Osteoblast (primary cell): ENCODE results near the gene GCDH. TPM values are rescaled to one million over a fixed set of nuclear protein-coding genes. Genes with fewer than 3 reads are reported as not detected.
A peak's percentile ranks its signal among the peaks of the same experiment; 100 is the strongest.

ENCODE experiments used
- DNase-seq: peaks from one replicate; pipeline ENCODE4 v3.0.0; 2011; ENCODE audit warnings: low spot score, mixed read lengths; ENCODE audit not compliant: insufficient read length; ENCODE audit errors: missing footprints
- H2AFZ ChIP-seq: 2 replicates; pipeline ENCODE4 v1.6.0; 2011; ENCODE audit warnings: mild to moderate bottlenecking, low read length
- H3K27ac ChIP-seq: 2 replicates; pipeline ENCODE4 v1.5.1; 2011; ENCODE audit warnings: mild to moderate bottlenecking, low read depth, low read length, moderate library complexity
- H3K27me3 ChIP-seq: 2 replicates; pipeline ENCODE4 v1.6.0; 2012; ENCODE audit warnings: mild to moderate bottlenecking, control low read depth, inconsistent platforms, low read length, moderate library complexity; ENCODE audit not compliant: insufficient read depth
- H3K36me3 ChIP-seq: 2 replicates; pipeline ENCODE4 v1.5.1; 2011; ENCODE audit warnings: mild to moderate bottlenecking, low read length, control low read depth, moderate library complexity; ENCODE audit not compliant: insufficient read depth
- H3K4me1 ChIP-seq: 2 replicates; pipeline ENCODE4 v1.5.1; 2011; ENCODE audit warnings: mild to moderate bottlenecking, low read length, control low read depth, moderate library complexity; ENCODE audit not compliant: insufficient read depth
- H3K4me2 ChIP-seq: 2 replicates; pipeline ENCODE4 v1.6.0; 2011; ENCODE audit warnings: mild to moderate bottlenecking, low read length; ENCODE audit not compliant: insufficient read depth
- H3K4me3 ChIP-seq: fragments of 200-600 bp; sonication (generic); 3 replicates; pipeline ENCODE4 v1.5.1; 2012; ENCODE audit warnings: mild to moderate bottlenecking, low read length, inconsistent platforms; ENCODE audit not compliant: insufficient read depth
- H3K79me2 ChIP-seq: 2 replicates; pipeline ENCODE4 v1.6.0; 2012; ENCODE audit warnings: mild to moderate bottlenecking, low read length, control low read depth, inconsistent platforms; ENCODE audit not compliant: insufficient read depth
- H3K9me3 ChIP-seq: 2 replicates; pipeline ENCODE4 v1.5.1; 2011; ENCODE audit warnings: low read depth, low read length, control low read depth
- H4K20me1 ChIP-seq: 2 replicates; pipeline ENCODE4 v1.6.0; 2012; ENCODE audit warnings: mild to moderate bottlenecking, low read length, control low read depth; ENCODE audit not compliant: insufficient read depth
- CTCF ChIP-seq: IDR thresholded peaks from 2 replicates; pipeline ENCODE4 v1.5.1; 2011; ENCODE audit warnings: mild to moderate bottlenecking, low read depth, low read length, moderate library complexity; ENCODE audit errors: extremely low read depth
- total RNA-seq: library from RNA; depleted of rRNA; stranded (reverse); fragments of >200 nt; gene quantifications from 2 replicates; pipeline ENCODE4 v1.2.3, GENCODE V29; 2012

GCDH gene
- total RNA-seq, 1 donor, result 31.1 TPM

GRCh38 chr19:12944104-12944674 is 53.2 kb downstream of the GCDH start:
- H3K79me2 ChIP-seq, result peaks cover 73% of the 10 kb centered on the region
- peaks cover 51% of the 10 kb centered on the region for H4K20me1 ChIP-seq
- no peaks in the 10 kb centered on the region for H3K9me3 ChIP-seq
- TF ChIP-seq CTCF, result no peak
- peaks cover 75% of the 10 kb centered on the region for H3K36me3 ChIP-seq
- no peak overlapping the region for H3K4me3 ChIP-seq
- no peak overlapping the region for H3K4me2 ChIP-seq
- no peaks in the 10 kb centered on the region for H3K27me3 ChIP-seq
- peaks cover 27% of the 10 kb centered on the region for H3K4me1 ChIP-seq
- H2AFZ ChIP-seq, result no peak overlapping the region
- DNase-seq, result peak; percentile 50
- peak overlapping the region; percentile 81 for H3K27ac ChIP-seq

GRCh38 chr19:12945479-12946091 is 54.6 kb downstream of the GCDH start, which contains the start of gene RAD23A:
Gene RAD23A, plus strand, starts transcription at chr19:12945862. Its CDS starts 87 bp downstream, at chr19:12945949.
- Histone ChIP-seq H4K20me1 (peaks cover 37% of the 10 kb centered on the region), H3K36me3 (peaks cover 76% of the 10 kb centered on the region), H3K79me2 (peaks cover 70% of the 10 kb centered on the region), H3K4me2 (peak within 1 kb of the TSS; percentile 93), H3K9me3 (no peaks in the 10 kb centered on the region), H3K27me3 (no peaks in the 10 kb centered on the region), H2AFZ (no peak within 1 kb of the TSS), H3K4me3 (peak within 1 kb of the TSS; percentile 73), H3K4me1 (peaks cover 15% of the 10 kb centered on the region), H3K27ac (peak within 1 kb of the TSS; percentile 81)
- no peak for TF ChIP-seq CTCF
- peak; percentile 99 for DNase-seq

- Histone ChIP-seq H3K36me3 (peaks cover 75% of the 10 kb centered on the region), H2AFZ (no peak overlapping the region), H3K4me2 (peak overlapping the region; percentile 93), H3K9me3 (no peaks in the 10 kb centered on the region), H4K20me1 (peaks cover 31% of the 10 kb centered on the region), H3K4me1 (peaks cover 11% of the 10 kb centered on the region), H3K27me3 (no peaks in the 10 kb centered on the region), H3K27ac (peak overlapping the region; percentile 81), H3K79me2 (peaks cover 70% of the 10 kb centered on the region), H3K4me3 (peak overlapping the region; percentile 73)
- no peak for TF ChIP-seq CTCF
- DNase-seq, result peak; percentile 97
These were observed 55.2 kb downstream of the GCDH start for GRCh38 chr19:12946092-12946721.
